ENCODE measurements around the gene PATL2. TPM values are rescaled to one million over a fixed set of nuclear protein-coding genes. Genes with fewer than 3 reads are reported as not detected.
A peak's percentile ranks its signal among the peaks of the same experiment; 100 is the strongest.
"Not testable (repeated sequence)": the region's sequence is repeated elsewhere in the genome, so short reads cannot be mapped to it uniquely, and the experiment has no call there.

The PATL2 gene
- total RNA-seq, 5 donors from 2014 or later (not counting 1 experiment from before 2014, with no cell fraction given) = 43.5 to 69.7 (median 48.5) TPM

GRCh38 chr15:44728576-44729407, 17.7 kb upstream of the PATL2 start:
- Histone ChIP-seq H3K4me3 (ENCODE audit: control insufficient read depth in 1 of 2, extremely low read depth in 1 of 2, low read length in 1 of 2) (peak overlapping the region; percentile 71 to 79), H3K27me3 (replicated peaks in 1 of 2; ENCODE audit: control insufficient read depth in 2 of 2, extremely low read depth in 1 of 2, insufficient read depth in 2 of 2, low read length in 1 of 2) (no peaks in the 10 kb centered on the region), H3K4me1 (ENCODE audit: control insufficient read depth in 1 of 2, extremely low read depth in 1 of 2, insufficient read depth in 2 of 2, low read length in 2 of 2) (peaks cover 38 to 75% of the 10 kb centered on the region in 2 experiments), H3K36me3 (ENCODE audit: control insufficient read depth in 2 of 2, extremely low read depth in 1 of 2, insufficient read depth in 1 of 2, low read length in 1 of 2) (peaks cover 0 to 11% of the 10 kb centered on the region in 2 donors), H3K27ac (ENCODE audit: low read length) (peak overlapping the region; percentile 99), H3K9me3 (no peaks in the 10 kb centered on the region)
- DNase-seq (peak; percentile 86 to 98 (median 95)), ATAC-seq (replicated peaks in 1 of 4) (peak; percentile 80 to 84 (median 81))
- Mint-ChIP-seq H3K4me3 (peak overlapping the region; percentile 94 to 100 (median 100)), H3K9me3 (no peaks in the 10 kb centered on the region), H3K27ac (peak overlapping the region; percentile 99 to 100), H3K4me1 (peaks cover 71 to 83% (median 79%) of the 10 kb centered on the region in 3 donors), H3K27me3 (no peaks in the 10 kb centered on the region), H3K36me3 (peaks cover 15% of the 10 kb centered on the region)
- POLR2A ChIA-PET = interaction anchor here (0.6 to 8.5 kb wide), 9 partner anchors 8 to 440 kb away, joined by 3 to 289 read pairs (median 5); partner anchors contain the start of genes B2M (in 2 of the 2), PATL2 (in 2 of the 2), CTDSPL2 (in 1 of the 2) and GOLM2 (in 1 of the 2)
- 0% methylated on average over 25 of the region's 36 CpGs for WGBS (ENCODE audit: insufficient coverage)
- CTCF ChIA-PET = interaction anchor here (0.6 to 6.4 kb wide), 9 partner anchors 8 to 441 kb away, joined by 3 to 97 read pairs (median 5); partner anchors contain the start of genes SPG11 (in 2 of the 2), B2M (in 1 of the 2), GOLM2 (in 1 of the 2) and PATL2 (in 1 of the 2)

- not testable (repeated sequence) for DNase-seq; ATAC-seq (replicated peaks in 1 of 4); H3K27me3 Mint-ChIP-seq; H3K9me3 ChIP-seq; H3K9me3 Mint-ChIP-seq; H3K27me3 ChIP-seq (replicated peaks in 1 of 2; ENCODE audit: control insufficient read depth in 2 of 2, extremely low read depth in 1 of 2, insufficient read depth in 2 of 2, low read length in 1 of 2)
- Histone ChIP-seq H3K4me3 (ENCODE audit: control insufficient read depth in 1 of 2, extremely low read depth in 1 of 2, low read length in 1 of 2) (peak overlapping the region; percentile 71 to 79), H3K4me1 (ENCODE audit: control insufficient read depth in 1 of 2, extremely low read depth in 1 of 2, insufficient read depth in 2 of 2, low read length in 2 of 2) (peaks cover 38 to 76% of the 10 kb centered on the region in 2 experiments), H3K36me3 (ENCODE audit: control insufficient read depth in 2 of 2, extremely low read depth in 1 of 2, insufficient read depth in 1 of 2, low read length in 1 of 2) (peaks cover 0 to 11% of the 10 kb centered on the region in 2 donors), H3K27ac (ENCODE audit: low read length) (peak overlapping the region; percentile 99)
- Mint-ChIP-seq H3K4me1 (peaks cover 72 to 84% (median 78%) of the 10 kb centered on the region in 3 donors), H3K4me3 (peak overlapping the region; percentile 94 to 100 (median 100)), H3K36me3 (peaks cover 15% of the 10 kb centered on the region), H3K27ac (peak overlapping the region; percentile 99 to 100)
- POLR2A ChIA-PET = interaction anchor here (0.5 to 8.5 kb wide), 9 partner anchors 8 to 300 kb away, joined by 3 to 289 read pairs (median 5); partner anchors contain the start of genes B2M (in 2 of the 2), PATL2 (in 2 of the 2), CTDSPL2 (in 1 of the 2) and SPG11 (in 1 of the 2)
- WGBS (ENCODE audit: insufficient coverage) = no CpG with 5 or more reads among the region's 5 CpGs
- CTCF ChIA-PET = interaction anchor here (0.6 to 6.4 kb wide), 9 partner anchors 9 to 1446 kb away, joined by 3 to 97 read pairs (median 4); partner anchors contain the start of genes B2M (in 1 of the 2), GOLM2 (in 1 of the 2), PATL2 (in 1 of the 2) and SPG11 (in 1 of the 2)
These were observed 17.1 kb upstream of the PATL2 start for GRCh38 chr15:44728232-44728575.

GRCh38 chr15:44727485-44728231, 16.5 kb upstream of the PATL2 start:
- H3K4me3 ChIP-seq (ENCODE audit: control insufficient read depth in 1 of 2, extremely low read depth in 1 of 2, low read length in 1 of 2) = peak overlapping the region in 1 of 2 donors; percentile 71
- H3K27ac Mint-ChIP-seq = peak overlapping the region; percentile 99 to 100
- CTCF ChIA-PET = interaction anchor here (0.6 to 6.4 kb wide), 8 partner anchors 10 to 1446 kb away, joined by 3 to 97 read pairs (median 8); partner anchors contain the start of genes B2M (in 1 of the 2), PATL2 (in 1 of the 2), SPG11 (in 1 of the 2) and TRIM69 (in 1 of the 2)
- H3K9me3 ChIP-seq = no peaks in the 10 kb centered on the region
- POLR2A ChIA-PET = interaction anchor here (0.5 to 8.5 kb wide), 8 partner anchors 10 to 300 kb away, joined by 3 to 289 read pairs (median 22); partner anchors contain the start of genes B2M (in 2 of the 2), PATL2 (in 2 of the 2), CTDSPL2 (in 1 of the 2) and SPG11 (in 1 of the 2)
- H3K9me3 Mint-ChIP-seq = no peaks in the 10 kb centered on the region
- peak overlapping the region; percentile 99 for H3K27ac ChIP-seq (ENCODE audit: low read length)
- no peaks in the 10 kb centered on the region for H3K27me3 ChIP-seq (replicated peaks in 1 of 2; ENCODE audit: control insufficient read depth in 2 of 2, extremely low read depth in 1 of 2, insufficient read depth in 2 of 2, low read length in 1 of 2)
- H3K4me3 Mint-ChIP-seq = peak overlapping the region; percentile 59 to 100 (median 94)
- no peaks in the 10 kb centered on the region for H3K27me3 Mint-ChIP-seq
- peaks cover 75 to 85% (median 78%) of the 10 kb centered on the region in 3 donors for H3K4me1 Mint-ChIP-seq
- H3K36me3 ChIP-seq (ENCODE audit: control insufficient read depth in 2 of 2, extremely low read depth in 1 of 2, insufficient read depth in 1 of 2, low read length in 1 of 2) = peaks cover 0 to 11% of the 10 kb centered on the region in 2 donors
- H3K36me3 Mint-ChIP-seq = peaks cover 15% of the 10 kb centered on the region
- peaks cover 38 to 76% of the 10 kb centered on the region in 2 experiments for H3K4me1 ChIP-seq (ENCODE audit: control insufficient read depth in 1 of 2, extremely low read depth in 1 of 2, insufficient read depth in 2 of 2, low read length in 2 of 2)
- DNase-seq = peak in 1 of 35 experiments; percentile 70
- 50% methylated on average over 1 of the region's 6 CpGs for WGBS (ENCODE audit: insufficient coverage)
- ATAC-seq (replicated peaks in 1 of 4) = no peak

- Histone ChIP-seq H3K27me3 (replicated peaks in 1 of 2; ENCODE audit: control insufficient read depth in 2 of 2, extremely low read depth in 1 of 2, insufficient read depth in 2 of 2, low read length in 1 of 2) (no peaks in the 10 kb centered on the region), H3K4me1 (ENCODE audit: control insufficient read depth in 1 of 2, extremely low read depth in 1 of 2, insufficient read depth in 2 of 2, low read length in 2 of 2) (peaks cover 43 to 77% of the 10 kb centered on the region in 2 experiments), H3K36me3 (ENCODE audit: control insufficient read depth in 2 of 2, extremely low read depth in 1 of 2, insufficient read depth in 1 of 2, low read length in 1 of 2) (peaks cover 0 to 4% of the 10 kb centered on the region in 2 donors), H3K4me3 (ENCODE audit: control insufficient read depth in 1 of 2, extremely low read depth in 1 of 2, low read length in 1 of 2) (peak overlapping the region; percentile 1 to 71), H3K9me3 (no peaks in the 10 kb centered on the region), H3K27ac (ENCODE audit: low read length) (peak overlapping the region; percentile 99)
- no peaks in the 10 kb centered on the region for H3K27me3 Mint-ChIP-seq
- peak overlapping the region; percentile 92 to 100 (median 94) for H3K4me3 Mint-ChIP-seq
- POLR2A ChIA-PET = interaction anchor here (0.6 to 8.5 kb wide), 14 partner anchors 9 to 398 kb away, joined by 3 to 289 read pairs (median 6); partner anchors contain the start of genes B2M (in 2 of the 2), PATL2 (in 2 of the 2), TRIM69 (in 2 of the 2) and SPG11 (in 1 of the 2)
- H3K4me1 Mint-ChIP-seq = peaks cover 74 to 83% (median 77%) of the 10 kb centered on the region in 3 donors
- peak; percentile 58 to 71 (median 68) for ATAC-seq (replicated peaks in 1 of 4)
- peak; percentile 47 to 94 (median 72) for DNase-seq
- no peaks in the 10 kb centered on the region for H3K9me3 Mint-ChIP-seq
- peak overlapping the region; percentile 99 to 100 for H3K27ac Mint-ChIP-seq
- 0% methylated on average over 3 of the region's 5 CpGs for WGBS (ENCODE audit: insufficient coverage)
- peaks cover 7% of the 10 kb centered on the region for H3K36me3 Mint-ChIP-seq
- CTCF ChIA-PET = interaction anchor here (0.5 to 6.4 kb wide), 11 partner anchors 10 to 146 kb away, joined by 3 to 97 read pairs (median 4); partner anchors contain the start of genes B2M (in 1 of the 2), PATL2 (in 1 of the 2), SPG11 (in 1 of the 2) and TRIM69 (in 1 of the 2)
These were observed 15.7 kb upstream of the PATL2 start for GRCh38 chr15:44726568-44727484.

- H3K27ac ChIP-seq (ENCODE audit: low read length) = peak overlapping the region; percentile 99
- H3K4me3 ChIP-seq (ENCODE audit: control insufficient read depth in 1 of 2, extremely low read depth in 1 of 2, low read length in 1 of 2) = peak overlapping the region; percentile 40 to 50
- Mint-ChIP-seq H3K9me3 (no peaks in the 10 kb centered on the region), H3K36me3 (no peaks in the 10 kb centered on the region), H3K27ac (peak overlapping the region; percentile 99 to 100), H3K27me3 (no peaks in the 10 kb centered on the region), H3K4me1 (peaks cover 74 to 83% (median 77%) of the 10 kb centered on the region in 3 donors), H3K4me3 (peak overlapping the region; percentile 92 to 100 (median 94))
- ChIA-PET CTCF (interaction anchor here (0.7 to 6.4 kb wide), 9 partner anchors 9 to 63 kb away, joined by 3 to 97 read pairs (median 6); partner anchors contain the start of genes TRIM69 (in 2 of the 2), B2M (in 1 of the 2), PATL2 (in 1 of the 2) and SPG11 (in 1 of the 2)), POLR2A (interaction anchor here (0.6 to 8.5 kb wide), 12 partner anchors 9 to 105 kb away, joined by 3 to 289 read pairs (median 5); partner anchors contain the start of genes B2M (in 2 of the 2), PATL2 (in 2 of the 2), TRIM69 (in 2 of the 2) and SPG11 (in 1 of the 2))
- peak in 3 of 35 experiments; percentile 28 to 60 (median 35) for DNase-seq
- ATAC-seq (replicated peaks in 1 of 4) = no peak
- no peaks in the 10 kb centered on the region for H3K36me3 ChIP-seq (ENCODE audit: control insufficient read depth in 2 of 2, extremely low read depth in 1 of 2, insufficient read depth in 1 of 2, low read length in 1 of 2)
- H3K27me3 ChIP-seq (replicated peaks in 1 of 2; ENCODE audit: control insufficient read depth in 2 of 2, extremely low read depth in 1 of 2, insufficient read depth in 2 of 2, low read length in 1 of 2) = no peaks in the 10 kb centered on the region
- H3K4me1 ChIP-seq (ENCODE audit: control insufficient read depth in 1 of 2, extremely low read depth in 1 of 2, insufficient read depth in 2 of 2, low read length in 2 of 2) = peaks cover 49 to 77% of the 10 kb centered on the region in 2 experiments
- 30% methylated on average over 3 of the region's 7 CpGs for WGBS (ENCODE audit: insufficient coverage)
- H3K9me3 ChIP-seq = no peaks in the 10 kb centered on the region
These were observed 15.0 kb upstream of the PATL2 start for GRCh38 chr15:44726136-44726535.

Data from T-cell (primary cell).